ENCODE measurements around the gene SVEP1.
"Not testable (repeated sequence)": the region's sequence is repeated elsewhere in the genome, so short reads cannot be mapped to it uniquely, and the experiment has no call there.

SVEP1 gene

DNA sequence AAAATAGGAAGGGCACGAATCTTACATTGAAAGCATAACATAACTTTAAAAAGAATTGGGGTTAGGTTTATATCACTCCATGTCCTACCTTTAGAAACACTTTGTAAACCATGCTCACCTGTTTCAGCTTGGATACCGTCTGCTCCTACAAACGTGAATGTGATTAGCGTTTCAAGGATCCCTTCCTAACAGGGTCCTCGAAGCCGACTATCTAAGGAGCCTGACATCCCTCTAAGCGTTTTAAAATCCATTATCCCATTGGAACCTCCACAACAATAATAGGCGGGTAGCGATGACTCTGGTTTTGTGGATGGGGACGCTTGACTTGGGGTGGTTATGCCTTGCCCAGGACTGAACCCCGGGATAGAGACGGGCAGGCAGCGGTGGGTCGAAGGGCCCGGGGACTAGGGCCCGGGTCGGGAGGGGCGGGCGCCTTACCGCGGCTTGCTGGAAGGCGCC lies 937 bp downstream of the SVEP1 start:
- DNase-seq (ENCODE audit: low read depth), result no peak

DNA sequence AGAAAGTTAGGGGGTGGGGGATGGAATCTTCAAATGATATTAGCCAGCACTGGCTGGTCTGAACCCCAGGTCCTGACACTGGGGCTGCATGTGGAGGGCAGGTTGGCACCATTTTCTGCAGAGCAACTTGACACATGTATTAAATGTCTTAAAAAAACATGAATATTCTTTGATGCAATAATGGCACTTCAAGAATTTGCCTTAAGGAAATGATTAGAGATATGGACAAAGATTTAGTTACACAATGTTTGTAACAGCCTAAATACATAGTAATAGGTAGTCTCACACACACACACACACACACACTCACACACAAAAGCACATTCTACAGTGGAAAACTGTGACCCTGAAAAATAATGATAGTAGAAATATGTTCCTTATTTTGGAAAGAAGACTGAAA lies 3.6 kb downstream of the SVEP1 start:
- DNase-seq (ENCODE audit: low read depth), result no peak

DNA sequence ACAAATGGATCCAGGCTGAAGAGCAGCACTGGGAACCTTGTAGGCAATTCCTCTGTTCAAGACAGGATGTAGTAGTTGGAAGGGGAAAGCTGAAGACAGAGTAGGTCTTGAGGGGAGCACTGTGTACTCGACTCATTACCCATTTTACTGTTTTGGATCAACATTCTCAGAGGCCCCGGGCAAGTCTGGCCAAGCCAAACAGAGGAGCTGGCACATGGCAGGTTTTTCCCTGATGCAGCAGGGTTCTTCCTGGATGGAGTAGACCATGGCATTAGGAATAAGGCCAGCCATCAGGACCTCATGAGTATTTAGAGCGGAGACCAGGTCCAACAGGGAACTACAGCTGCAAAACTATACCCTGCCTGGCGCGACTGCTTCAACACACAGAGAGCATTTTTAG lies 4.4 kb downstream of the SVEP1 start:
- DNase-seq (ENCODE audit: low read depth), result no peak

DNA sequence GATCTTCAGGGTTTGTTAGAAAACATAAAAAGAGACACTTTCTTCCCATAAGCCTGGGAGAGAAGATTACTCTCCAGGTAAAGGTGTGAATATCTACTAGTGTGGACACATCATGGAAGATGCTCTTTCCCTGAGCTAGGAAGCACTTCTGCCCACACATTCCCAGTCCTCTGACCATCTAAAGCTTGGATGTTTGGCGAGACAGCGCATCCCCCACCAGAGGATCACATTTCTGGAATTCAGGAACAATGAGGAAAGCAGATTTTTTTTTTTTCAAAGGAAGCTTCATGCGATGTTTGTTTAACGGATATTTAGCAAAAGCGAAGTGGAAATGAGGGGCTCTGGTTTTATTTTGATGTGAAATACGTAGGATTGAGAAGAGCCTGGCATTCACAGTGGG lies 6.2 kb downstream of the SVEP1 start:
- DNase-seq (ENCODE audit: low read depth), result no peak

DNA sequence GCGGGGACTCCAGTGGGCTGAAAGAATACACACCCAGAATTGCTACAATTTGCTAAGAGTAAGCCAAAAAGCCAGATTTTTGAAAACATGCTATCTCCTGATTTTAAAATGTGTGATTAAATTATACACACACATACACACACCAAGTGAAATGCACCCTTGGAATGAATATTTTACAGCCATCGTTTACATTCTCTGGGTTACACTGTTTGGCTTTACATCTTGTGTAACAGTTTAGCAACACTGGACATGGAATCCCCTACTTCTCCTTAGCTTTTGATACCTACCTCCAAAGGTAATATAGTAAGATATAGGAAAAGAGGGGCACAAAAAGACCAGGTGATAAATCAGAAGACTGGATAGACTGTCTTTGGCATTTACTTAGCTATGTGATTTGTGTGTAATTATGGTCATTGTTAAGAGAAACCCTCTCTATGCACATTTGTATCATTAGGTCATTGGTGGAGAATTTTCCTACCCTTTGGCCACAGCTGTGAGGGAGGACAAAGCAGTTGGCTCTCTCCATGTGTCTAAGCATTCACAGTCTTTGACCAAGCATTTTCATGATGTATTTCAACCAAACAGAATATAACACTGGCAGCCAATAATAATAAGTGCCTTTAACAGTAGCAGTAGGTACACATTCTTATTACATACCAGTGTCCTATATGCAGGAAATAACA lies 7.6 kb downstream of the SVEP1 start:
- no peak for DNase-seq (ENCODE audit: low read depth)

DNA sequence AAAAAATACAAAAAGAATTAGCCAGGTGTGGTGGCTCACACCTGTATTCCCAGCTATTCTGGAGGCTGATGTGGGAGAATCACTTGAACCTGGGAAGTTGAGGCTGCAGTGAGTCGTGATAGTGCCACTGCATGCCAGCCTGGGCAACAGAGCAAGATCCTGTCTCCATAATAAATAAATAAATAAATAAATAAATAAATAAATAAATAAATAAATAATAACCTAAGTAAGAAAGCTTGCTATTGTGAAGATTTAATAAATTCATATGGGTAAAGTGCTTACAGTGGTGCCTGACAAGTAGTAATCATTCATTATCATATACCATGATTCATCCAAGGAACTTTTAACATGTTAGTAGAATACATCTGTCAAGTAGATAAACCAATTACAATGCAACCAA lies 13.4 kb downstream of the SVEP1 start:
- DNase-seq (ENCODE audit: low read depth), result no peak

DNA sequence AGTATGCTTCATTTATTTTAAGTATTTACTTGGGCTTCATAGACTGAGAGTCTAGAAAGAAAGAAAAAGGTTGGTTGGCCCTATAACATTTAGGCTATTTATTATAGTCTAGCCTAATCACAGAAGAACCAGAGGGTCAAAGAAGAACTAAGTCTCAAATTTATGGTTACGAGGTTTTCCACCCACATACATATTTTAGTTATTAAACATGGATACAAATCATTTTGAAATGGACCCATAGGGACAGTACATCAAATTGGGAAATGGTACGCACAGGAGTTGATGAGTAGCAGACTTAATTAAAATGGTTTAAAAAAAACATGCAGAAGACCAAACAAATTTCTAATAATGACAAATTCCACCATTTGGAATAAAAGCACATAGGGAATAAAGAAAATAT lies 17.7 kb downstream of the SVEP1 start:
- DNase-seq (ENCODE audit: low read depth), result no peak

DNA sequence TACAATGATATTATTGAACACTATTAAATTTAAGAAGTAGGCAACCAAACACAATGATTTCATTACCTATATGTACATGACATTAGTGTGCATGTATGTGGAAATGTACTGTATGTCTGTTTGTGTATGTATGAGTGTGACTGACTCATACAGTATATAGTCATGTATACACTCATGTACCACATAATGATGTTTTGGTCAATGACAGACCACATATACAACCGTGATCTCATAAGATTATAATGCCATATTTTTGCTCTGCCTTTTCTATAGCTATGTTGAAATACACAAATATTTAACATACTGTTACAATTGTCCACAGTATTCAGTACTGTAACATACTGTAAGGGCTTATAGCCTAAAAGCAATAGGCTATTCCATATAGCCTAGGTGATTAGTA lies 19.7 kb downstream of the SVEP1 start:
- no peak for DNase-seq (ENCODE audit: low read depth)

DNA sequence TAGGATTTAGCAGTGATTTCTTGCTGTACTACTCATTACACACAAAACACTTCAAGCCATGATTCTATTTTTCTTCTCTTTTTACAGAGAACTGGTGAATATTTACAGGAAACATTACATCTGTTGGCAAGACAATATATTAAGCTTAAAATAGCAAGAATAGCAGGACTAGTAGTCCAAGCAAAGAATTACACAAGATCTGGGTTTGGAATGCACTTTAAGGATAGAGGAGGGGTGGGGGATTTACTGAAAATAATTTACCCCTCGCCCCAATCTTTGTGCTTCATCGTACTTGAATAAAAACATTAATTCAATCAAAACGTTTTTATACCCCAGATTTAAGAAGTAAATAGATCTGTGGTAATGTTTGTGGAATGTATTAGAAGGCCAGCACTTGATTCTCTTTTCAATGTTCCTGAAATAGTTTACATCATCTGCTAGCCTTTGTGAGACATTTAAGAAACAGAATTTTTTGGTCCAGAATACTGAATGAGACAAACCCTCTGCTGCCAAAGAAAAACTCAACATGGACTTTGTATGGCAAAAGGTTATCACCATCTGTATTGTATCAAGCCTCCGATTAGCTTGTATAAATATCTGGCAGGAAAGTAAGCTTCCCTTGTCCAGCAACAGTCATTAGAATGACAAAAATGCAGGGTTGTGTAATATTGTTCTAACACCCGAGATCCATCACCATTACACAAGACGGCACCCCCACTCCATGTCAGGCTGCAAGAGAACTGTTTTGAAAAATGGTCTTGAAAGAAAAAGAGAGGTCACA lies 23.8 kb downstream of the SVEP1 start:
- DNase-seq (ENCODE audit: low read depth), result no peak

DNA sequence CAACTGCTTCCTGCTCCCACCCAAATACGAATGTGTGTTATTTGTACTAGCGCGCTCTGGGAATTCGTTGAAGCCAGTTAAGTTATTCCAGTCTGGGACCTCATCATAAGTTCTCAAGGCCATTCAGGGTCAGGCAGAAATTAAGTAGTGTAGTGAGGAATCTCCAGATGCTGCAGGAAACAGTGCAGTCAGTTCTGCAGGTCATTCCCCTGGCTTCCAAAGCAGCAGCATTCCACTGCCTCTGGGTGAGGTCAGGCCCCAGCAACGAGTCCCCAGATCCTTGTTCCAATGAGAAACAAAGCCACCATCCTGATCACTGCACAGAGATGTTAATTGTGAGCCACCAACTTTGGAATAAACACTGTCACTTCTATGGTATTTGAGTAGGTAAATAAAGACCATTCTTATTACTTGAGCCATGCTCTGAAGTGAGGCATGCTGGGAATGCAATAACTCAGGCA lies 33.1 kb downstream of the SVEP1 start:
- no peak for DNase-seq (ENCODE audit: low read depth)

DNA sequence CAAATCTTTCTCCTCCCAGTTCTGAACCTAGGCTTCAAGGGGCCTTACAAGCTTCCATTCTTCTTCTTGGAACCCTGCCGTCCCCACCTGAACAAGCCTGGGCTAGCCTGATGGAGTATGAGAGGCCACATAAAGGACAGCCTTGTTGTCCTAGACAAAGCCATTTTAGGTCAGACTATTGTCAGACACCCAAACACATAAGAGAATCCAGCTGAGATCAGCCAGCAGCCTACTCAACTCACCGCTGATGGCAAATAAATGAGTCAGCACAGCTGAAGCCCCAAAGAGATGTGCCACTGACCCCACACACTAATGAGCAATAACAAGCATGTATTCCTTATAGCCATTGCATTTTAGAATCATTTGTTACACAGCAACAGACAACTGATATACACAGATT lies 33.8 kb downstream of the SVEP1 start:
- no peak for DNase-seq (ENCODE audit: low read depth)

DNA sequence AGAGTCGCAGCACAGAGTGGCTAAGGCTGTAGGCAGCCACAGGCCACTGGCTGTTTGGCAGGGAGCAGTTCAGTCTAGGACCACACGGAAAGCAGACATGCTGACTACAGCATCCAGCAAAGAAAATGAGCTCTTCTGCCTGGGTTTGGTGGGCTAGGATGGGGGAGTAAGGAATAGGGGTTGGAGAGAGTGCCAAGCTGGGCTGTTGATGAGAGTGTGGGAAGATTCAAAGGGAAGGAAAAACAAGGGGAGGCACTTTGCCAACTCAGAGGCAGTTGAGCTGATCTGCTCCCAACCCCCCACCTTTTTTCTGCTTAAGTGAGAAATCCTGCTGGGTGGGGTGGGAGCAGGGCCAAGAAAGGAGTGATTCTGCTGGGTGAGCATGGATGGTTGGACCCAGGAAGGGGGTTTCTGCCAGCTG lies 35.9 kb downstream of the SVEP1 start:
- DNase-seq (ENCODE audit: low read depth), result no peak

DNA sequence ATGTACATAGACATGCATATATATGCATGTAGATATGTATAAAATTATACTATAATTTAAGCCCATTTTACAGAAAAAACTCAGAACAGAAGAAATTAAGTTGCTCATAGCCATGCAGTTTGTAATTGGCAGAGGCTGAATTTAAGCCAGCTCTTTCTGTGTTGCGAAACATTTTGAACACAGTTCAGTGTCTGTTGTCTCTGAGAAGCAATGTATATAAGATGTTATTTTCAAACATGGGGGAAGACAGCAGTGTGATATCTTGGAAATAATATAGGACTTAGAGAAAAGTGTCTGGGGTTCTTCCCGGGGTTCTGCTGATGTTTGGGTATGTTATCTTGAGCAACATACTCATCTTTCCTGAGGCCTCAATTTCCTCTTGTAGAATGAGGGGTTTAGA lies 37.6 kb downstream of the SVEP1 start:
- DNase-seq (ENCODE audit: low read depth), result no peak

DNA sequence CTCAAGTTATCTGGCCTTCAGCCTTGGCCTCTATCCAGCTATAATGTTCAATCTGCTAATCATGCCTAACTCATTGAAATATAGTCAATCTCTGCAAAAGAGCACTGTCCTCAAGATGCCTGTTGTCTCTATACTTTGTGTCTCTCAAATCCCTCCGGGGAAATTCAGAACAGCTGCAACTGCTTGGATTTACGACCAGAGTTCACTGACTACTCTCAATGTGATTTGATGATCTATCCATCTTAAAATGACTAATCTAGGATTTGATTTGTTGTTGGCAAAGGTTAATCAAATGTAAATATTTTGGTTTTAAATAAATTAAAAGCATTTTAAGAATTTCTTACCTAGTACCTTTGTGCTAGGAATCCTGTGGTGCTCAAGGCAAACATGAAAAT lies 40.9 kb downstream of the SVEP1 start:
- no peak for DNase-seq (ENCODE audit: low read depth)

DNA sequence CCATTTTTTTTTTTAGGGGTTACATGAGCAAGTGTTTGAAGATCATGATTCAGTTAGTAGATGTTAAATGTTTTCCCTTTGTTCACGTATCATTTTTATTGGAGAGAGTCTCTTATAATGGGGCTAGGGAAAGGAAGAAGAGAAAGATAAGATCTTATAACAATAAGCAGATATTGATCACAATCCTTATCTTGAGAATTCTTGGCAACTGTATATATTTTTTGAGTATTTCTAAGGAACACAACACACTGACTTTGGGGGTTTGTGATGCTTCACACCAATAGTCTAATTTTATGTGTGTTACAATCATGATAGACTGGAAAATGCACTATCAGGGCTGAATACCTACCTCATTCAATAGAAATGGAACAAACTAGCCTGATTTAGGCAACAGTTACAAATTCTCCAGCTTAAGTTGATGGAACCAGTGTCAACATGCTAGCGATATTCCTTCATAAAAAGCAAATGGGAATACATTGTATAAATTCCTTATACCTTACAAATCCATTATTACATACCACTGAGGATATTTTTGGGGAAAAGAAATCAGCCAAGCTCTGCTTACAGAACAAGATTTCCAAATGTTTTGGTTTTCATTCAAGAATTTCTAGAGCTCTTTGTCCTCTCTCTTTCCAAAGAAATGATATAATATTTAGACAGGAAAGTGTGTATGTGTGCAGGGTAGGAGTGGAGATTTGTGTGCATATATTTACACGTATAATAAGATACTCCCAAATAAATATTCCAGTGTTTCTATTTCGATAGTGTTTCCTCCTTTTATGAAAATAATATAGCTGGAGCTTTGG lies 41.5 kb downstream of the SVEP1 start:
- no peak for DNase-seq (ENCODE audit: low read depth)

DNA sequence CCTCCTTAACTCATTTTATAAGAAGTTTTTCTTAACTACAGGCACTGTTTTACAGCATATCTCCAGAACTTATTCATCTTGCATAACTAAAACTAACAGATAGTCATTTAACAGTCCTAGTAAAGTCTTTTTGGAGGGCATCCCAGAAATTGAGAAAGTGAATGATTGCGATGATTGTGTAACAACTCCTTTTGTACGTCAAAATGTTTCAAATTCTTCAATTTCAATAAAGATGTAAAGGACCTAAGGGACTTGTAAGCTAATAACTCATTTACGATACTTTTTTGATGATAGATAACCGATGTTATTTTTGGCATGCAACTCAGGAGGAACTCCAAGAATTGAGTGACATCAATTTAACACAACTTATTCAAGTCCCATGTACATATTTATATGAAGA lies 42.7 kb downstream of the SVEP1 start:
- no peak for DNase-seq (ENCODE audit: low read depth)

DNA sequence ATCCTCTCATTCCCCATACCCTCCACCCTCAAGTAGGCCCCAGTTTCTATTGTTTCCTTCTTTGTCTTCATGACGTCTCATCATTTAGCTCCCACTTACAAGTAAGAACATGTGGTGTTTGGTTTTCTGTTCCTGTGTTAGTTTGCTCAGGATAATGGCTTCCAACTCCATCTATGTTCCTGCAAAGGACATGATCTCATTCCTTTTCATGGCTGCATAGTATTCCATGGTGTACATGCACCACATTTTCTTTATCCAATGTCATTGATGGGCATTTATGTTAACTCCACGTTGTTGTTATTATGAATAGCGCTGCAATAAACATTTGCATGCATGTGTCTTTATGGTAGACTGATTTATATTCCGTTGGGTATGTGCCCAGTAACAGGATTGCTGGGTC lies 45.4 kb downstream of the SVEP1 start:
- DNase-seq (ENCODE audit: low read depth), result not testable (repeated sequence)

DNA sequence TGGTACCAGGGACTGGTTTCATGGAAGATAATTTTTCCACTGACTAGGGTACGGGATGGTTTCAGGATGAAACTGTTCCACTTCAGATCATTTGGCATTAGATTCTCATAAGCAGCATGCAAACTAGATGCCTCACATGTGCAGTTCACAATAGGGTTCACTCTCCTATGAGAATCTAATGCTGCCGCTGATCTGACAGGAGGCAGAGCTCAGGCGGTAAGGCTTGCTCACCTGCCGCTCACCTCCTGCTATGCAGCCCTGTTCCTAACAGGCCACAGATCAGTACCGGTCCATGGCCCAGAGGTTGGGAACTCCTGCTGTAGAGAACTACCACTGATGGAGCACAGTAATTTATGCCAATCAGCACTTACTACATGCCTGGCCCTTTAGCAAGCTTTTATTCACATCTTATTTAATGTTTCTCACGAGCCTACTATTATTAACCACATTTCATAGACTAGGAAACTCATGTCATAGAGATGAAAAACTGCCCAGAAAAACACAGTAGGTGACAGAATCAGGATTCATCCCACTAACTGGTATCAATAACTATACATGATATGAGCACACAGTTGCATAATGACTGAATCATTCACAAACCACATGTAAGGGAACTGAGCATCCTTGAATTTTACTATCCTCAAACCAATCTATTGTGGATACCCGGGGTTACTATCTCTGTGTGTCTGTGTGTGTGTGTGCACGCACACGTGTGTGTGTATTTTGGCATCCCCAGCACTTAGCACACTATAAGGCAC lies 46.5 kb downstream of the SVEP1 start:
- DNase-seq (ENCODE audit: low read depth), result no peak

DNA sequence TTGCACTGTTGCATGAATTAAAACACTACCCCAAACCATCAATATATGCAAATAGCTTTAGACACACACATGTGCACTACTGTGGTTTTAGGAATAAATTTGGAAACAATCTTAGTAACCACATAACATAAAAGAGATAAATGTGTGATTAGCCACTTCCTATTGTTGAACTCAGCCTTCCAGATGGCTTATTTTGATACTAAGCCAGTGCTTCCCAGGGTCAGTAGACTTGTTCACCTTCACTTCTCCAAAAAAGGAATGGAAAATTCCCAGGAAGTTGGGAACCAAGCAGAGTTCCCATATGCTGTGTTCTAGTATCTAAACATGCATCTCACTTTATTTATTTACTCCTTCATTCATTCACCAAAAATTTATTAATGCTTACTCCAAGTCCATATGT lies 47.8 kb downstream of the SVEP1 start:
- no peak for DNase-seq (ENCODE audit: low read depth)

DNA sequence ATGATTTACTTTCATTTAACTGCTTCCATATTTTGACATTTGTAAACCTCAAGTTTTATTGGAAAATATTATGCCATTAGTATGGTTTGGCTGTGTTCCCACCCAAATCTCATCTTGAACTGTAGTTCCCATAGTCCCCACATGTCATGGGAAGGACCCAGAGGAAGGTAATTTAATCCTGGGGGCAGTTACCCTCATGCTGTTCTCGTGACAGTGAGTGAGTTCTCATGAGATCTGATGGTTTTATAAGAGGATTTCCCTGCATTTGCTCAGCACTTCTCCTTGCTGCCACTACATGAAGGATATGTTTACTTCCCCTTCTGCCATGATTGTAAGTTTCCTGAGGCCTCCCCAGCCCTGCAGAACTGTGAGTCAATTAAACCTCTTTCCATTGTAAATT lies 48.3 kb downstream of the SVEP1 start:
- not testable (repeated sequence) for DNase-seq (ENCODE audit: low read depth)

DNA sequence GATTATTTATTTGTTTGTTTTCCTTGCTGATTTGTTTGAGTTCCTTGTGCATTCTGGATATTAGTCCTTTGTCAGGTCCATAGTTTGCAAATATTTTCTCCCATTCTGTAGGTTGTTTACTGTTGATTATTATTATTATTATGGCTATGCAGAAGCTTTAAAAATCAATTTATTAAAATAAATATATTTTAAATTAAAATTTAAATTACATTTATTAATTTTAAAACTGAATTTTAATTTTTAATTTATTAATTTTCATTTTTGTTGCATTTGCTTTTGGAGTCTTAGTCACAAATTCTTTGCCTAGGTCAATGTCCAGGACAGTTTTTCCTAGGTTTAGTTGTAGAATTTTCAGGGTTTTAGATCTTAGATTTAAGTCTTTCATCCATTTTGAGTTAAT lies 50.9 kb downstream of the SVEP1 start:
- DNase-seq (ENCODE audit: low read depth), result no peak

DNA sequence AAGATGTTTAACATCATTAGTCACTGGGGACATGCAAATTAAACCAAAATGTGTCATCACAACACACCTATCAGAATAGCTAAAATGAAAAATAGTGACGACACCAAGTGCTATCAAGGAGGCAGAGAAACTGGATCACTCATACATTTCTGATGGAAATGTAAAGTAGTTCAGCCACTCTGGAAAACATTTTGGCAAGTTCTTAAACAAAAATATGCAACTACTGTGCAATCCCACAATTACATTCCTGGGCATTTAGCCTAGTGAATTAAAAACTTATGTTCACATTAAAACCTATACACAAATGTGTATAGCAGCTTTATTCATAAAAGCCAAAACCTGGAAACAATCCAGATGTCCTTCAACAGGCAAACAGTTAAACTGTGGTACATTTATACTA lies 53.1 kb downstream of the SVEP1 start:
- no peak for DNase-seq (ENCODE audit: low read depth)
